Epithelial cell of esophagus (primary cell): ENCODE data around the gene ADAM10.

Experiments
- DNase-seq: peaks from one replicate; pipeline ENCODE4 v3.0.0; 2010; ENCODE audit warnings: low read depth
- H3K4me3 ChIP-seq: 2 replicates; pipeline ENCODE4 v1.5.1; 2011; ENCODE audit warnings: mild to moderate bottlenecking, low read length, control low read depth
- CTCF ChIP-seq: IDR thresholded peaks from 2 replicates; pipeline ENCODE4 v1.5.1; 2011; ENCODE audit warnings: low read depth, mild to moderate bottlenecking, low read length, control low read depth, inconsistent platforms; ENCODE audit not compliant: insufficient read depth; ENCODE audit errors: missing control alignments

ADAM10 gene

GRCh38 chr15:58748040-58748851, 1.3 kb downstream of the ADAM10 start:
- no peak for DNase-seq
- peak overlapping the region; percentile 91 for H3K4me3 ChIP-seq
- TF ChIP-seq CTCF = no peak

GRCh38 chr15:58746174-58746573, 3.3 kb downstream of the ADAM10 start:
- no peak for TF ChIP-seq CTCF
- DNase-seq = no peak
- no peak overlapping the region for H3K4me3 ChIP-seq

- no peak overlapping the region for H3K4me3 ChIP-seq
- DNase-seq = no peak
- TF ChIP-seq CTCF = no peak
These were observed 6.5 kb downstream of the ADAM10 start for GRCh38 chr15:58742819-58743502.

- DNase-seq = no peak
- H3K4me3 ChIP-seq = no peak overlapping the region
- TF ChIP-seq CTCF = no peak
These were observed 7.3 kb downstream of the ADAM10 start for GRCh38 chr15:58742022-58742813.

GRCh38 chr15:58741032-58741431, 8.5 kb downstream of the ADAM10 start:
- DNase-seq = no peak
- TF ChIP-seq CTCF = no peak
- H3K4me3 ChIP-seq = no peak overlapping the region

GRCh38 chr15:58740436-58740835, 9.1 kb downstream of the ADAM10 start:
- no peak for DNase-seq
- TF ChIP-seq CTCF = no peak
- no peak overlapping the region for H3K4me3 ChIP-seq
